Osteoblast (primary cell): ENCODE data around the gene DNAJC10. TPM values are rescaled to one million over a fixed set of nuclear protein-coding genes. Genes with fewer than 3 reads are reported as not detected.

ENCODE experiments used
- DNase-seq: peaks from one replicate; pipeline ENCODE4 v3.0.0; 2011; ENCODE audit warnings: low spot score, mixed read lengths; ENCODE audit not compliant: insufficient read length; ENCODE audit errors: missing footprints
- H2AFZ ChIP-seq: 2 replicates; pipeline ENCODE4 v1.6.0; 2011; ENCODE audit warnings: mild to moderate bottlenecking, low read length
- H3K27ac ChIP-seq: 2 replicates; pipeline ENCODE4 v1.5.1; 2011; ENCODE audit warnings: mild to moderate bottlenecking, low read depth, low read length, moderate library complexity
- H3K27me3 ChIP-seq: 2 replicates; pipeline ENCODE4 v1.6.0; 2012; ENCODE audit warnings: mild to moderate bottlenecking, control low read depth, inconsistent platforms, low read length, moderate library complexity; ENCODE audit not compliant: insufficient read depth
- H3K36me3 ChIP-seq: 2 replicates; pipeline ENCODE4 v1.5.1; 2011; ENCODE audit warnings: mild to moderate bottlenecking, low read length, control low read depth, moderate library complexity; ENCODE audit not compliant: insufficient read depth
- H3K4me1 ChIP-seq: 2 replicates; pipeline ENCODE4 v1.5.1; 2011; ENCODE audit warnings: mild to moderate bottlenecking, low read length, control low read depth, moderate library complexity; ENCODE audit not compliant: insufficient read depth
- H3K4me2 ChIP-seq: 2 replicates; pipeline ENCODE4 v1.6.0; 2011; ENCODE audit warnings: mild to moderate bottlenecking, low read length; ENCODE audit not compliant: insufficient read depth
- H3K4me3 ChIP-seq: fragments of 200-600 bp; sonication (generic); 3 replicates; pipeline ENCODE4 v1.5.1; 2012; ENCODE audit warnings: mild to moderate bottlenecking, low read length, inconsistent platforms; ENCODE audit not compliant: insufficient read depth
- H3K79me2 ChIP-seq: 2 replicates; pipeline ENCODE4 v1.6.0; 2012; ENCODE audit warnings: mild to moderate bottlenecking, low read length, control low read depth, inconsistent platforms; ENCODE audit not compliant: insufficient read depth
- H3K9me3 ChIP-seq: 2 replicates; pipeline ENCODE4 v1.5.1; 2011; ENCODE audit warnings: low read depth, low read length, control low read depth
- H4K20me1 ChIP-seq: 2 replicates; pipeline ENCODE4 v1.6.0; 2012; ENCODE audit warnings: mild to moderate bottlenecking, low read length, control low read depth; ENCODE audit not compliant: insufficient read depth
- CTCF ChIP-seq: IDR thresholded peaks from 2 replicates; pipeline ENCODE4 v1.5.1; 2011; ENCODE audit warnings: mild to moderate bottlenecking, low read depth, low read length, moderate library complexity; ENCODE audit errors: extremely low read depth
- small RNA-seq: library from RNA; depleted of rRNA; stranded (forward); fragments of <200 nt; gene quantifications from one replicate; pipeline ENCODE3, GENCODE V24; 2012
- total RNA-seq: library from RNA; depleted of rRNA; stranded (reverse); fragments of >200 nt; gene quantifications from 2 replicates; pipeline ENCODE4 v1.2.3, GENCODE V29; 2012

Gene DNAJC10
- total RNA-seq, 1 donor, result 112 TPM

- TF ChIP-seq CTCF, result no peak
- Histone ChIP-seq H3K4me3 (no peak overlapping the region), H2AFZ (no peak overlapping the region), H3K4me1 (no peaks in the 10 kb centered on the region), H3K9me3 (no peaks in the 10 kb centered on the region), H3K79me2 (no peaks in the 10 kb centered on the region), H4K20me1 (no peaks in the 10 kb centered on the region), H3K4me2 (no peak overlapping the region), H3K27ac (no peak overlapping the region), H3K27me3 (peaks cover 11% of the 10 kb centered on the region), H3K36me3 (no peaks in the 10 kb centered on the region)
- DNase-seq, result no peak
Measured at GRCh38 chr2:182834293-182834692, 118.2 kb downstream of the DNAJC10 start.

GRCh38 chr2:182836451-182836850 lies 120.4 kb downstream of the DNAJC10 start:
- no peak overlapping the region for H3K4me3 ChIP-seq
- no peaks in the 10 kb centered on the region for H3K4me1 ChIP-seq
- H4K20me1 ChIP-seq, result no peaks in the 10 kb centered on the region
- H3K27ac ChIP-seq, result no peak overlapping the region
- DNase-seq, result no peak
- H3K27me3 ChIP-seq, result peaks cover 12% of the 10 kb centered on the region
- TF ChIP-seq CTCF, result no peak
- H2AFZ ChIP-seq, result no peak overlapping the region
- H3K36me3 ChIP-seq, result no peaks in the 10 kb centered on the region
- H3K4me2 ChIP-seq, result no peak overlapping the region
- H3K79me2 ChIP-seq, result no peaks in the 10 kb centered on the region
- no peaks in the 10 kb centered on the region for H3K9me3 ChIP-seq

Small RNA genes lying within 50 kb of the gene (small RNA-seq; reads per million reads assigned to genes)
- gene RF00019, result not detected

Other genes with a start within 250 kb of the DNAJC10 start
- 0.29 and 0.36 TPM in 2 replicates for gene FRZB, start 150.4 kb downstream of the DNAJC10 start, total RNA-seq